ENCODE data around the gene SAMD4B.
"Not testable (repeated sequence)": the region's sequence is repeated elsewhere in the genome, so short reads cannot be mapped to it uniquely, and the experiment has no call there.

The SAMD4B gene

DNA sequence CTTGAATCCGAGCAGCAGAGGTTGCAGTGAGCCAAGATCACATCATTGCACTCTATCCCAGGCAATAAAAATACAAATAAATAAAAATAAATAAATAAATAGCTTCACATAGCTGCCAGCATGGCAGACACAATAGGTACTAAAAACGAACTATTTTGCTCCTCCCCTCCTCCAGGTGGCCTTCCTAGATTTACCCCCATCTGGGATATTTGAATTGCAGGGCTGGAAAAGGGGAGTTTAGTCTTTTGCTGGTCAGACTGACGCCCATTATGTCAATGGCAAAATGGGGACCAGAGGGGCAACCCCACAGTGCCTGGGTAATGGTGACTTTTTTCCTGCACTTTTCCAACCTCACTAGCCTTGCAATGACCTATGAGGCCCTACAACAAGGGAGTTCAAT, 5.7 kb upstream of the SAMD4B start:
- DNase-seq (ENCODE audit: low spot score), result no peak

DNA sequence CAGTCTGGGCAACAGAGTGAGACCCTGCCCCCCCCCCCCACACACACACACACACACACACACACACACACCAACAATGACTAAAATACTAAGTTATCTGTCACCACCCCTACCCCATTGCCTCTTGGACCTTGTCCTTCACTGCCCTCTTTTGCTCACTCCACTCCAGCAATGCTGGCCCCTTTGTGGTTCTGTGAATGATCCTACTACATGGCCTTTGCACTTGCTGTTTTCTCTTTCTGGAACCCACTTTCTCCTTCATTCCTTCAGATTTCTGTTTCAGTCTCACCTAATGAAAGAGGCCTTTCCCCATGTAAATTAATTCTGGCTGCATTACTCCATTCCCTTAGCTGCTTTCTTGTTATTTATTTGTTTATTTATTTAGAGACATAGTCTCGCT, 2.5 kb upstream of the SAMD4B start:
- no peak for DNase-seq (ENCODE audit: low spot score)

DNA sequence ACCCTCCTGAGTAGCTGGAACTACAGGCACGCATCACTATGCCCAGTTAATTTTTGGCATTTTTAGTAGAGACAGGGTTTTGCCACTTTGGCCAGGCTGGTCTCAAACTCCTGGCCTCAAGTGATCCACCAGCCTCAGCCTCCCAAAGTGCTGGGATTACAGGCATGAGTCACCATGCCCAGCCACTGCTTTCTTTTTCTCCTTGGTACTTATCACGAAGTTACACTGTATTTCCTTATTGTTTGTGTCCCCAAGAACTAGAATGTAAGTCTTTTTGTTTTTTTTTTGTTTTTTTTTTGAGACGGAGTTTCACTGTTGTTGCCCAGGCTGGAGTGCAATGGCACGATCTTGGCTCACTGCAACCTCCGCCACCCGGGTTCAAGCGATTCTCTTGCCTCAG, 2.1 kb upstream of the SAMD4B start:
- not testable (repeated sequence) for DNase-seq (ENCODE audit: low spot score)

DNA sequence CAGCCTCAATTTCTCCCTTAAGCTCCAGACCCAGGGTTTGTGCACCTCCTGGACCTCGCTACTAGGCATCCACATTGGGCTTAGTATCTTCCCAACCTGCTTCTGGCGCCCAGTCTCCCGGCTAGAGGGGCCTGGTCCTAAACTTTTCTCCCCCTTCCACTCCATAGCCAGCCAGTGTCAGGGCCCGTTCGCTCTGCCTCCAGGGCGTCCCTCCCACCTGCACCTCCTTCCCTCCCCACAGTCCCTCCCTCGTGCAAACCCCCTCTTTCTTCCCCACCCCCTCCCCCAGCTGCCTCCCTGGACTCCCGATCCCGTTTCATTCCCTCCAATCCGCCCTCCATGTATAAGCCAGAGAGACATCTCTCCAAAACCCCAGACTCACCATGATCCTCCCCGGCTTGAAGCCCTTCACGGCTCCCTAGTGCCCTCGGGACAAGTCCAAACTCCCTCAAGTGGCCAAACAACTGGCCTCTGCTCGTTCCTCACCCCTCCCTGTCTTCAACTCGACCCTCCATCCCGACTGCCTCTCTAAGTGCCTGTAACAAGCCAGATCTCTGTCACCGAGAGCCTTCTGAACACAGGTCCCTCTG, 997 bp upstream of the SAMD4B start:
- DNase-seq (ENCODE audit: low spot score), result peak; percentile 41

DNA sequence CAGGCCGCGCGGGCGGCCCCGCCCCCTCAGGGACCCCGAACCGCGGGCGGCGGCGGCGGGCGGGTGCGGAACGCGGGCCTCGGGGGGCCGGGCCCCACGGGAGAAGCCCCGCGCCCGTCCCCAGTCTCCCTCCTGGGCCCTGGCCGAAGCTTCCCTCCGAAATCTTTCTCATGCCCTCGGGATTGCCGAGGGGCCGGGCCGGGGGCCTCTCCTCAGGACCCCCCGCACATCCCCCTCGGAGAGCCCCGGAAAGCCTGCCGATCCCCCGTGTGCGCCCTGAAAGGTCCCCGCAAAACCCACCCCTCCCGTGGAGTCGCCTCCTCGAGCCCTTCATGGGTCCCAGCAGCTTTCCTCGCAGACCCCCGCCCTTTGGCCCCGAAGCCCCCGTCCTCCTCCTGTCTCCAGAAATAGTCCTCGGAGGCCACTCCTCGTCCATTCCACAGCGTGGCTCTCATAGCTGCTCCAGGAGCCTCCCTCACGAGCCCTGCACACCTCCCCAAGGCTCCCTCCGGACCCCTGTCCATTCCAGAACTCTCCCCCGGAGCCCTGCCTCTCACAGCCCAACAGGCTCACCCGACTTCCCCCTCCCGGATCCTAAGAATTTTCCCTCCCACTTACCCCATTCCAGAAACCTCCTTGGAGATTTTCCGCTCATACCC, 555 bp downstream of the SAMD4B start:
- DNase-seq (ENCODE audit: low spot score), result no peak

DNA sequence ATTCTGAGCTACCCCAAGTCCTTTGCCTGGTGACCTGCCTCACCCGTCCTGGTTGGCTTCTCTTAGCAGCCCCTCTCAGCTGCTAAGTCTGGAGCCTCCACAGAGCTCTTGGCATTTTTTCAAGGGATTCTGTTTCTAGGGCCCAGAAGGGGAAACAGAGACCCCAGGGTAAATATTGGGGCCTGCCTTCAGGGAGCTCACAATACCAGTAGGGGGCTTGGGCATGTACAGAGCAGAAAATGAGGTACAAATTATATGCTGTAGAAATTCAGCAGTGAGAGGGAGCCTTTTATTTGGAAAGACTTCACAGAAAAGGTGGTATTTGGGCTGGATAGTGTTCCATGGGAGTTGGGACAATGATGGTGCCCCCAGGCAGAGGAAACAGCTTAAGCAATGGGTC, 3.7 kb downstream of the SAMD4B start:
- DNase-seq (ENCODE audit: low spot score), result no peak

DNA sequence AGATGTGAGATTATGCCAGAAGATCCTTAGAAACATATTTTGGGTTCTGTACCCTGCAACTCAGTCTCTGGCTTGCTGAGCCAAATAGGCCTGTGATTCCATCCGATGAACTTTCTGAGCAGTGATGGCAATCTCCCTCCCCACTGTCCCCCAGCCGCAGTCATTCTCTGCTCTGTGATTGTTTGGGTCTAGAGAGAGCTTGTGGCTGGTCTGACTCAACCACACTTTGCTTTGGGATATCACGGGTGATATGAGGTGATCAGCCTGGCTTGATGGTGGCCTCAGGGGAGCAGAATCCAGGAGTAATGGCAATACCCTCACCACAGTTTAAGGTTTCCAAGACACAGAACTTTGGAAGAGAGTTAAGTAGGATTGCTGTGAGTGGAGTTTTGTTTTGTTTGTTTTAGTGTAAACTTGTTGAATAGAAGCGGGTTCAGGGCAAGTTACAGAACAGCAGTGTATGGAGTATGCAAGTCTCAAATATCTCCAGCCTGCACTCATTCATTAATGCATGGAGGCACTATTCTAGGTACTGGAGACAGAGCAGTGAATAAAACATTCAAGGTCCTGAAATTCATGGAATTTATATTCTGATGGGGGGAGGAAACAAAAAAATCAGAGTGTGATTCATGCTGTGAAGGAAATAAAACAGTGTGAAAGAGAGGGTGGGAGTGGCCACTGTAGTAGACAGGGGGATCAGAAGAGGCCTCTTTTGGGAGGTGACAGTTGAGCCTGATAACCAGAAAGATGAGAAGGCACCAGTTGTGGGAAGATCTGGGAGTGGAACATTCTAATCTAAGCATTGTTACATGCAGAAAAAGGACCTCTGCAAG, 5.3 kb downstream of the SAMD4B start:
- no peak for DNase-seq (ENCODE audit: low spot score)

DNA sequence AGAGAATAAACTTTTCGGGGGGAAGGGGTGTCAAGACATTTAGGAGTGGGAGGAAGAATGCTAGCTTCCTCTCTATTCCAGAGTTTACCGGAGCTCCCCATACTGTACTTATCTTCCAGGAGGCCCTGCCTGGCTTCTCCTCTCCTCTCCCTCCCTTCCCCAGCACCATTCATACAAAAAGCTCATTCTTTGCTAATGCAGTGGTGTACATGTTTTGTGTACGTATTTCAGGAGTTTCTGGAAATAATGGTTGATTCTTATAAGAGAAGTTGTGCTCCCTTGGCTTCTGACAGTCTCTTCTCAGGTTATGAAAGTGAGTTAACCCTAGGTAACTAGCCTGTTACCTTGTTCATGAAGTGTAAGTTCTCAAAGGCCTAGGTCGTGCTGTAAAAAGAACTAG, 7.1 kb downstream of the SAMD4B start:
- DNase-seq (ENCODE audit: low spot score), result no peak

DNA sequence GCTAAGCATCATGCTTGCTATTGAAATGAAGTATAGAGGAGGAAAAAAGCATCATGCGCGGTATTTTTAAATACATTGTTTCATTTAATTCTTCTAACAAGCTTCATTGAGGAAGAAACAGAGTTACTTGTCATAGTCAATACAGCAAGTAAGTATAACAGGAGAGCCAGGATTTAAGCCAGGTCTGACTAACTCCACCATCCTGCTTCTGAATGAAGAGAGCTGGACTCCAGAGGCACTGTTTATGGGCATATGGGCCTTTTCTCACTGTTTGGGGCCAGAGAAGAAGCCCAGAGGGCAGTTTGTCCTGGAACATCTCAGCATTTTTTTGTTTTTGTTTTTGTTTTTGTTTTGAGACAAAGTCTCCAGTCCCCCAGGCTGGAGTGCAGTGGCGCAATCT, 7.9 kb downstream of the SAMD4B start:
- DNase-seq (ENCODE audit: low spot score), result no peak

DNA sequence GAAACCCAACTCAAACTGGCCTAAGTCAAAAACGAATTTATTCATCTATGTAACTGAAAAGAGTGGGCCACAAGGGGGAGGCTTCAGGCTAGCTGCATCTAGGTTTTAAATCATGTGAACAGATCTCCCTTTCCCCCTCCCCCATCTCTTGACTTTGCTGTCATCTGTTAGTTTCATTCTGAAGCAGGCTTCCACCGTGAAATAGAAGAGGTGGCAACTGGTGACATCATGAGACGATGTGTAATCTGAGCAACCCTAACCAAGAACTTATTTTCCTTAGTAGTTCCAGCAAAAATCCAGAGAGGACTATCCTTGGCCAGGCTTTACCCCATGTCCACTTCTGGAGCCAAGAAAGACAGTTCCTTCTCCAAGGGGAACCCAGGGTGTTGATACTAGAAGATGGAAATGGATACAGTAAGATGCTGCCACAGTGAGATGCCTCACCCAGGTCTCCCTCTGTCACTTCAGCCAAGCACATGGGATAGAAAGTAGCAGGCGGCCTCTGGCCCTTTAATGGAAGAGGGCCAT, 9.4 kb downstream of the SAMD4B start:
- DNase-seq (ENCODE audit: low spot score), result no peak

DNA sequence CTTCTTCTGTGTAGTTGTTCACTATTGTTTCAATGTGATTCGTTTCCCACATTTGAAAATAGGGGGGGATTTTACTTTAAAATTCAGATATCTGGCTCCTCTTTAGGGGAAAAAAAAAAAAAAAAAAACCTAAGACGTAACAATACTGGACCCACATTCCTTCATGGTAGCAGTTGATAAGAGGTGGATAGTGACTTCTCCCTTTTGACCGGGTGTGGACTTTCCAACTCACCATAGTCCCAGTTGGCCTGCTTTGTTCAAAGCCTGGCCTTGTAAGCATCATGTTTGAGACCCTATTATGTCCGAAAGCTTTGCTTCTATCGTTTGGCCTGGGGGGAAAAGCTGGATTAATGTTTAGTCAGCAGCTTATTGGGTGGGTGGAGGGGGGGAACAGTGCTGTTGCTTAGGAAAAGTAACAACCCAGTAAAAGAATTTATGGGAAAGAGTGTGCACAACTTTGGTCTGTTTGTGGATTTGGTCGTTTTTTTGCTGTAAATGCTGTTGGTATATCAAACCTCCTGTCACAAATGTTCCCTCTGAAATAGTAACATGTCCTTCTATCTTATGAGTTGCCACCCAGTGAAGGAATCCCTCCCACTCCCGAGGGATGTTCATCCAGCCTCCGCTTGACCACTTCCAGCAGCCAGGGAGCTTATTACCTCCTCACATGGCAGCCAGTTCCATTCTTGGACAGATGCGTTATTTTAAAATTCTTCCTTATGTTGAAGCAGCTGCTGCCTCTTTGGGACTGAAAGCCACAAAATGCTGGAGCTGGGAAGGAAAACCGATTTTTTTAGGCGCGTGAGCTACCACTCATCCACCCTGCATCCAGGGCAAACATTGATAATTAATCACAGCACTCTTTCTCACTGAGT, 10.4 kb downstream of the SAMD4B start:
- no peak for DNase-seq (ENCODE audit: low spot score)

DNA sequence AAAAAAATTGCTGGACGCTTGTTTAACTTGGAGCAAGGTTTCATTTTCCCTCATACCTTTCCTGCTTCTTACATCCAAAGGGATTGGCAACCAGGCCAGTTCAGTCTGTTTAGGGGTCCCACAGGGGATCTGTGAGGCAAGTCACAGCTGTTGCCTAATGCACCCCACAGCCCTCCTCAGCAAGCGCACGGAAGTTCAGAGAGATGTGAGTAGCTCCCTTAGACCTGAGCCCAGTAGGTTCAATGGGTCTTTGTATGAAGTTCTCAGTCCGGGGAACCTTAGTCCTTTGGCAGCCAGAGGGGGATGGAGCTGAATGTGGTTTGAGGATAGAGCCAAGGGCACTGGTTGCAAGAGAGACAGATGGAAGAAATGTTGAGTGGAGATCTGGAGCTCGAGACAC, 13.0 kb downstream of the SAMD4B start:
- DNase-seq (ENCODE audit: low spot score), result no peak

DNA sequence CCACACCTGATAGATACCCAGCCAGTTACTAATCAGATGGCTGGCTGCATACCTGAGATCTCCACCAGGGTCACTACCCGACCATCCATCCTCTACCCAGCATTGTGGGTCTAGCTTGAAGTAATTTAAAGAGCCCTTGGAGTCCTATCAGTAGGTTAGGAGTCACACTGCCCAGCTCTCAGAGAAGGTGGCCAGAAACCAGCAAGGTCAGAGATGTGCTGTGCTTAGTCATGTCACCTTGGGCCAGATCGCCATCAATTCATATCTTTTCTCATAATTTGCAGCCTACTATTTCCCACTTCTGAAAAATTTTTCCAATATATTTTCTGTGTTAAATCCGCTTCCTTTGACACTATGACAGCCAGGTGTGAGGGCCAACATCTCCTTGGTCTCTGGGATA, 13.9 kb downstream of the SAMD4B start:
- DNase-seq (ENCODE audit: low spot score), result no peak

DNA sequence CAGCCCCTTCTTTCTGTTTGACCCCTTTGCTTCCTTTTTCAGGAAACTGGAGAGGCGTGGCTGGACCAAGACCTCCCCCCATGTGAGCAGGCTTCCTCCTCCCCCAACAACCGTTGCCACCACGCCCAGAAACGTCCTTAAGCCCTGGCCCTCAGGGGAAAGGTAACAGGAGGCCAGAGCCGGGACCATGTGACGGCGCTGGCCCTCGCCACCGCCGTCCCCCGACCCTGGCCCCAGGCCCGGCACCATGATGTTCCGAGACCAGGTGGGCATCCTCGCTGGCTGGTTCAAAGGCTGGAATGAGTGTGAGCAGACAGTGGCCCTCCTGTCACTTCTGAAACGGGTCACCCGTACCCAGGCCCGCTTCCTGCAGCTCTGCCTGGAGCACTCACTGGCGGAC, 14.4 kb downstream of the SAMD4B start:
- DNase-seq (ENCODE audit: low spot score), result no peak

DNA sequence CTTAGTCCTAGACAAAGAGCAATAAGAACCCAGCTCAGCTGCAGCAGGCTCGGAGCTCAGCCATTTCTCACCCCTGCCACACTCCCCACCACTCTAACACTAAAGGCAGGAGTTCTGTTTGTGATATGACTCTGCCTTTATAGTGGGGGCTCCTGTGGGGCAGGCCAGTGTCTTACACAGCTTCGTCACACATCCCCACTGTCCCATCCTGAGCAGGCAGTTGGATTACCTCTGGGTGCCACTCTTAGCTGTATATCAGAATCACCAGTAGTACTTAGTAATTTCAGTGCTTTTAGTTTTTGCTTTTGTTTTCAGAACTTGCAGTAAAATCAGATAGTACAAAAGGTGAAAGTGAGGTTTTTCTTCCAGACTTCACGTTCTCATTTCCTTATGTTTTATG, 16.8 kb downstream of the SAMD4B start:
- DNase-seq (ENCODE audit: low spot score), result no peak

DNA sequence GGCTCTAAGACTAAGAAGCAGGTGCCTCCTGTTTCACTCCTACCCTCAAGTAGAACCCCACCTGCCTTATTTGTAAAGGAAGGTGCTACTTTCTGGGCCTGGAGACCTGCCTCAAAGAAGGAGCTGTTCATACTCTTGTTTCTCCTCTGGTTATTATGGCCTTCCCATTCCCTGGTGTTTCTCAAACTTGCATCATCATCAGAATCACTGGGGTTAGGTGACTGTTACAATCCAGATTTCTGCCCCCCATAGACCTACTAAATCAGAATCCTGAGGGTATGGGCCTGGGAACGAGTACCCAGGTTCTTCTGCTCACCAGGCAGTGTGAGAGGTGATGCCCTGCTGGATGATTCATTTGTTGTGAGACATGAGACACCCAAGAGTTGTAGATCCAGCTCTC, 18.4 kb downstream of the SAMD4B start:
- no peak for DNase-seq (ENCODE audit: low spot score)

DNA sequence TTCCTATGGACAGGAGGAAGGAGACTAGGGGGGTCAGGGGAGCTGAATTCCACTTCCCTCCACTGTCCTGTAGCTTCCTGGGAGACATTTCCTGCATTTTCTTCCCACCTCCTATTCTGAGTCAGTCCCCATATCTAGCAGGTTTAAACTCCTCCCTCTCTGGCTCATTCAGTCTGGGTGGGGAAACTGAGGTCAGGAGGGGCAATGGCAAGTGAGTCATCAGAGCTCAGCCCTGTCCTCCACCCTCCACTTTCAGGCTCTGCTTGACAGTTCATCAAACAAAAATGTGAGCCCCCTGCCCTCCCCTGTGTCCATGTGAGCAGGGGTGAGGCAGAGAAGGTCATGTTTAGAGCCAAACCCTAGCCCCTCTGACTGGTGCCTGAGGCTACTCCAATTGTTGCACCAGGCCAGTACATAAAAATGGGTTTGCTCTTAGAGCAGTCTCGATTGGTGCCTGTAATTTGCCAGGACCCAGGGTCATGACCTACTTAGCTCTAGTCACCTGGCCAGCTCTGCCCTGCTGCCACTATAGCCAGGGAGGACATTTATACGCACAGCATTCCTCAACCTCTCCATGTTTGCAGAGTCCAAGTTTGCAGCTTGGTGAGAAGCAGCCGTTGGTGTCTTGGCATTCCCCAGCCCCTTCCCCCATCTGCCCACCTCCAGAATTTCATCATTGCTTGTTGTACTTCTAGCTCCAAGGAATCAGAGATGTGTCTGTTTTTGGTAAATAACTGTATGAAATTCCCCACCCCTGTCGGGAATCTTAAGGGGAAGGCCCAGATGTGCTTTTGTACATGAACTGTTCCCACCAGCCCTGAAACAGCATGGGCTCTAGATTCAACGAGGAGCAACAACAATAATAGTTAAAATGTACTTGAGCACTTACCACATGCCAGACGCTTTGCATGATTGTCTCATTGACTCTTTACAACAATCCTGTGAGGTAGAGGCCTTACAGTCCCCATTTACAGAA, 20.7 kb downstream of the SAMD4B start:
- DNase-seq (ENCODE audit: low spot score), result no peak

DNA sequence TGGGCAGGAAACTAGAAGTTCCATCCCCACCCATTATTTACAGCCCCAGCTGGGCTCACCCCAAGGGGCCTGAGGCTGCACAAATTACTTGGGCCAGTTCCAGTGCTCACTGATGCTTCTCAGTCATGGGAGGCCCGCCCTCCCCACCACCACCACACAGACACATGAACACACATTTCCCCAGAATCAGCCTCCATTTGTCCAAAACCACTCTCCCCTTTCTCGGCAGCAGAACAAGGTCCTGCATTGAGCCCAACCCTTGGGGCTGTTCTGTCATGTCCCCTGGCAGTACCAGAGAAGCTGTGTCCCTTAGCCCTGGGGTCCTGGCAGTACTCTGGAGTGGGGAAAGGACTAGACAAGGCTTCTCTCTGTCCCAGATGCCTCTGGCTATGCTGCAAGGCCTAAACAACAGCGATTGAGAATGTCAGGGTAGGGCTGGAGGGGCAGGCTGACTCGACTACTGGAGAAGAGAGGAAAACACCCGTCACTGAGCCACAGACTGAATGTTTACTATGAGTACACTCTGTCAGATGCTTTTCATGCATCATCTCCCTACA, 21.8 kb downstream of the SAMD4B start:
- DNase-seq (ENCODE audit: low spot score), result no peak

DNA sequence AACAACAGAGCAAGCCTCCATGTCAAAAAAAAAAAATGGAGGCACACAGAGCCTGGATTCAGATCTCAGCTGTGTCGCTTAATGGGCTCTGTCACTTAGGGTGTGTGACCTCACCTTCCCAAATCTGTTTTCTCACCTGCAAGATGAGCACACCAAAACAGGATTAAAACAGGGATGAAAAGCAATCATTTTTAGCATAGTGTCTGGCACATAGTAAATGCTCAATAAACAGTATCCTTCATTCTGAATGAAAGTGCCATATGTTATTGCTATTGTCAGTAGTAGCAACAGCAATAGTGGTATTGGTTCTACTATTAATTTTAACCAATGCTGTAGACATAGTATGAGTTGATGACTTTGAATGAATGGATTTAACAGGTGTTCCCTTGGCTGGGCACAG, 23.3 kb downstream of the SAMD4B start:
- no peak for DNase-seq (ENCODE audit: low spot score)

DNA sequence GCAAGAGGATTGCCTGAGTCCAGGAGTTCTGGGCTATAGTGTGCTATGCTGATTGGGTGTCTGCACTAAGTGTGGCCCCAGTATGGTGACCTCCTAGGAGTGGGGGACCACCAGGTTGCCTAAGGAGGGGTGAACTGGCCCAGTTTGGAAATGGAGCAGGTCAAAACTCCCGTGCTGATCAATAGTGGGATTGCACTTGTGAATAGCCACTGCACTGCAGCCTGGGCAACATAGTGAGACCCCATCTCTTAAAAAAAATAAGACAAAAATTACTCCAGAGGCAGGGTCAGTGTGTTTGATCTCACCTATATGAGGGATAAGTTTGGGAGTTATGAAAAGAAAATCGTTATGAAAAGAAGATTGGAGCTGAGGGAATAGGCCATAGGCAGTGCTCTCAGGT, 27.0 kb downstream of the SAMD4B start:
- DNase-seq (ENCODE audit: low spot score), result no peak

DNA sequence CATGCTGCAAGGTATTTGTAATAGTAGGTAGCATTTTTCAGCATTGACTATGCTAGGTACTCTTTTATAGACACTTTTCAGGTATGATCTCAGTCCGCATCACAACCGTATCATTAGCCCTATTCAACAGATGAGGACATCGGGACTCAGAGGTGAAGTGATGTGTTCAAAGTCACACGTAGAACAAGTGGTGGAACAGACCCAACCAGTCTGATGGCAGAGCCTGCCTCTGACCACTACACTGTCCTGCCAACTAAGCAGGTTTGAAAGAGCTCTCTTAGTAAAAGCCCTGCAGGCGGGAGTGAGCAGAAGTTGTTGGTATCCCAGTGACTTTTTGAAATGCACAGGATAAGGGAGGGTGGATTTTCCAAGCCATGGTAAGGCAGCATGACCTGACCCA, 28.5 kb downstream of the SAMD4B start:
- no peak for DNase-seq (ENCODE audit: low spot score)
